ENCODE results near the gene LY9. TPM values are rescaled to one million over a fixed set of nuclear protein-coding genes. Genes with fewer than 3 reads are reported as not detected.

The LY9 gene
- total and polyA plus RNA-seq, 3 donors from 2014 or later, result 0.68 to 0.71 TPM; not detected in 1

GRCh38 chr1:160799641-160800040, 3.7 kb downstream of the LY9 start:
- intact Hi-C loops (cut with DNase I; ENCODE audit: low total_unique reads), result no loop called here
- DNase-seq, result no peak
- WGBS, 2 donors, result 86 to 93% methylated on average over 5 of the region's 5 CpGs

GRCh38 chr1:160800142-160800541, 4.2 kb downstream of the LY9 start:
- intact Hi-C loops (cut with DNase I; ENCODE audit: low total_unique reads), result no loop called here

More at GRCh38 chr1:160799641-160800040, 3.7 kb downstream of the LY9 start:
- no peak overlapping the region for H3K27ac ChIP-seq
- no peaks in the 10 kb centered on the region for H3K36me3 ChIP-seq (ENCODE audit: low read depth, missing control alignments)
- no peaks in the 10 kb centered on the region for H3K9me3 ChIP-seq
- no peak overlapping the region for H3K4me3 ChIP-seq
- H3K27me3 ChIP-seq, result no peaks in the 10 kb centered on the region
- TF ChIP-seq POLR2A (IDR thresholded peaks at IDR 0.05), result no peak
- no peak for TF ChIP-seq CTCF (IDR thresholded peaks at IDR 0.05)
- H3K4me1 ChIP-seq, result no peaks in the 10 kb centered on the region

GRCh38 chr1:160800645-160801408, 4.9 kb downstream of the LY9 start:
- Histone ChIP-seq H3K27me3 (no peaks in the 10 kb centered on the region), H3K4me3 (no peak overlapping the region), H3K36me3 (ENCODE audit: low read depth, missing control alignments) (no peaks in the 10 kb centered on the region), H3K9me3 (no peaks in the 10 kb centered on the region), H3K27ac (no peak overlapping the region), H3K4me1 (no peaks in the 10 kb centered on the region)
- intact Hi-C loops (cut with DNase I; ENCODE audit: low total_unique reads), result no loop called here
- 51 to 65% methylated on average over 4 of the region's 4 CpGs for WGBS, 2 donors
- TF ChIP-seq POLR2A (IDR thresholded peaks at IDR 0.05) (no peak), CTCF (IDR thresholded peaks at IDR 0.05) (no peak)
- DNase-seq, result no peak

More at GRCh38 chr1:160800142-160800541, 4.2 kb downstream of the LY9 start:
- no peak for DNase-seq
- Histone ChIP-seq H3K27me3 (no peaks in the 10 kb centered on the region), H3K9me3 (no peaks in the 10 kb centered on the region), H3K4me1 (no peaks in the 10 kb centered on the region), H3K27ac (no peak overlapping the region), H3K4me3 (no peak overlapping the region), H3K36me3 (ENCODE audit: low read depth, missing control alignments) (no peaks in the 10 kb centered on the region)
- WGBS, 2 donors, result 96 to 97% methylated on average over 1 of the region's 1 CpG
- TF ChIP-seq POLR2A (IDR thresholded peaks at IDR 0.05) (no peak), CTCF (IDR thresholded peaks at IDR 0.05) (no peak)

DNA sequence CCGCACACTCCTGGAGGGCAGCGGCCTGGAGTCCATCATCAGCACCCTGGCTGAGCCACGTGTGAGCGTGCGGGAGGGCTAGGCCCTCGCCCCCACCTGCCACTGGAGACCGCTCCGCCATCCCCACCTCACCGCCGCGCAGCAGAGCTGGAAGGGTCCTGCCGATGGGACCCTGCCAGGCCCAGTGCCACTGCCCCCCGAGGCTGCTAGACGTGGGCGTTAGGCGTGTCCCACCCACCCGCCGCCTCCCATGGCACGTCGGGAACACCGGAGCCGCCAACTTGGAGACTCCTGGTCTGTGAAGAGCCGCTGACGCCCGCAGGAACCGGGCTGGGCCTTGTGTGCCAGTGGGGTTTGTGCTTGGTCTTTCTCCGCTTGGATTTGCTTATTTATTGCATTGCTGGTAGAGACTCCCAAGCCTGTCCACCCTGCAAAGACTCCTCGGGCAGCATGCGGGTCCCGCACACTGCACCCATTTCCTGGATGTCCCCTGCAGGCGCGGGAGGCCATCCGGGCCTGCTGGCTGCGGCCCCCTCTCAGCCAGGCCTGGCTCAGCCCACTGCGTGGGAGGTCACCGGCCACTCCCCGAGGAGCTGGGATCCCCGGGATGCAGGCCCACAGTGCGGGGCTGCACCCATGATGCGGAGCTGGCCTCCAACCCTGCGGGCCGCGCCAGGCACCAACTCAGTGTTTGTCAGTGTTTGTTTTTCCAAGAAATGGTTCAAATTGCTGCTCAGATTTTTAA, 6.0 kb downstream of the LY9 start:
- 63 to 79% methylated on average over 43 of the region's 43 CpGs for WGBS, 2 donors
- TF ChIP-seq CTCF (IDR thresholded peaks at IDR 0.05) (no peak), POLR2A (IDR thresholded peaks at IDR 0.05) (no peak)

More for the DNA sequence above, 6.0 kb downstream of the LY9 start:
- intact Hi-C loops (cut with DNase I; ENCODE audit: low total_unique reads), result no loop called here
- Histone ChIP-seq H3K27me3 (no peaks in the 10 kb centered on the region), H3K4me3 (no peak overlapping the region), H3K36me3 (ENCODE audit: low read depth, missing control alignments) (no peaks in the 10 kb centered on the region), H3K4me1 (no peaks in the 10 kb centered on the region), H3K27ac (no peak overlapping the region), H3K9me3 (no peaks in the 10 kb centered on the region)
- no peak for DNase-seq

Data from testis (tissue), 3 donors.